Measurements from ENCODE around the gene ZNF124.

ZNF124 gene

GRCh38 chr1:247189981-247190798 lies 18.4 kb upstream of the ZNF124 start:
- DNase-seq (ENCODE audit: low read depth) = no peak
- TF ChIP-seq CTCF (IDR thresholded peaks at IDR 0.05; ENCODE audit: control insufficient read depth, insufficient read depth, low read depth, low read length, missing control alignments) = no peak
- no peak overlapping the region for H3K4me3 ChIP-seq (ENCODE audit: control insufficient read depth, low read depth, low read length)

GRCh38 chr1:247185667-247186066 lies 13.8 kb upstream of the ZNF124 start:
- no peak for TF ChIP-seq CTCF (IDR thresholded peaks at IDR 0.05; ENCODE audit: control insufficient read depth, insufficient read depth, low read depth, low read length, missing control alignments)

GRCh38 chr1:247184254-247184653 lies 12.4 kb upstream of the ZNF124 start:
- no peak overlapping the region for H3K4me3 ChIP-seq (ENCODE audit: control insufficient read depth, low read depth, low read length)
- no peak for DNase-seq (ENCODE audit: low read depth)
- TF ChIP-seq CTCF (IDR thresholded peaks at IDR 0.05; ENCODE audit: control insufficient read depth, insufficient read depth, low read depth, low read length, missing control alignments) = no peak

More at GRCh38 chr1:247185667-247186066, 13.8 kb upstream of the ZNF124 start:
- H3K4me3 ChIP-seq (ENCODE audit: control insufficient read depth, low read depth, low read length) = no peak overlapping the region
- DNase-seq (ENCODE audit: low read depth) = no peak

- TF ChIP-seq CTCF (IDR thresholded peaks at IDR 0.05; ENCODE audit: control insufficient read depth, insufficient read depth, low read depth, low read length, missing control alignments) = no peak
- no peak overlapping the region for H3K4me3 ChIP-seq (ENCODE audit: control insufficient read depth, low read depth, low read length)
- DNase-seq (ENCODE audit: low read depth) = no peak
Measured at GRCh38 chr1:247182994-247183393, 11.2 kb upstream of the ZNF124 start.

- H3K4me3 ChIP-seq (ENCODE audit: control insufficient read depth, low read depth, low read length) = no peak overlapping the region
- TF ChIP-seq CTCF (IDR thresholded peaks at IDR 0.05; ENCODE audit: control insufficient read depth, insufficient read depth, low read depth, low read length, missing control alignments) = no peak
- no peak for DNase-seq (ENCODE audit: low read depth)
Measured at GRCh38 chr1:247180581-247180980, 8.8 kb upstream of the ZNF124 start.

- no peak for DNase-seq (ENCODE audit: low read depth)
- H3K4me3 ChIP-seq (ENCODE audit: control insufficient read depth, low read depth, low read length) = no peak overlapping the region
- TF ChIP-seq CTCF (IDR thresholded peaks at IDR 0.05; ENCODE audit: control insufficient read depth, insufficient read depth, low read depth, low read length, missing control alignments) = no peak
Measured at GRCh38 chr1:247177755-247178154, 5.9 kb upstream of the ZNF124 start.

All from AG09309 (cell line).